Ishikawa (cell line): ENCODE results near the gene DNAJC6.

Experiments
- CEBPB ChIP-seq: IDR thresholded peaks from 2 replicates; pipeline ENCODE4 v1.6.1; 2012
- CREB1 ChIP-seq: IDR thresholded peaks from 2 replicates; pipeline ENCODE4 v1.6.1; 2012; ENCODE audit warnings: low read depth
- EGR1 ChIP-seq: IDR thresholded peaks from 2 replicates; pipeline ENCODE4 v1.6.1; 2012
- EP300 ChIP-seq: IDR thresholded peaks from 2 replicates; pipeline ENCODE4 v1.6.1; 2012; ENCODE audit warnings: borderline replicate concordance
- FOXM1 ChIP-seq: IDR thresholded peaks from 2 replicates; pipeline ENCODE4 v1.6.1; 2012; ENCODE audit warnings: low read depth, borderline replicate concordance
- MAX ChIP-seq: IDR thresholded peaks from 2 replicates; pipeline ENCODE4 v1.6.1; 2012
- NFIC ChIP-seq: IDR thresholded peaks from 2 replicates; pipeline ENCODE4 v1.6.1; 2012
- RAD21 ChIP-seq: IDR thresholded peaks from 2 replicates; pipeline ENCODE4 v1.6.1; 2012; ENCODE audit warnings: low read depth
- REST ChIP-seq: IDR thresholded peaks from 2 replicates; pipeline ENCODE4 v1.6.1; 2012; ENCODE audit warnings: low read depth, mild to moderate bottlenecking
- TAF1 ChIP-seq: IDR thresholded peaks from 2 replicates; pipeline ENCODE4 v1.6.1; 2012; ENCODE audit warnings: low read depth, mild to moderate bottlenecking
- TCF12 ChIP-seq: IDR thresholded peaks from 2 replicates; pipeline ENCODE4 v1.6.1; 2012; ENCODE audit warnings: low read depth
- TEAD4 ChIP-seq: IDR thresholded peaks from 2 replicates; pipeline ENCODE4 v1.6.1; 2012
- YY1 ChIP-seq: IDR thresholded peaks from 2 replicates; pipeline ENCODE4 v1.6.1; 2012; ENCODE audit warnings: low read depth
- TF ChIP-seq, protein P1 (sequence below): IDR thresholded peaks from 2 replicates; pipeline ENCODE4 v1.6.1; 2012

DNA sequence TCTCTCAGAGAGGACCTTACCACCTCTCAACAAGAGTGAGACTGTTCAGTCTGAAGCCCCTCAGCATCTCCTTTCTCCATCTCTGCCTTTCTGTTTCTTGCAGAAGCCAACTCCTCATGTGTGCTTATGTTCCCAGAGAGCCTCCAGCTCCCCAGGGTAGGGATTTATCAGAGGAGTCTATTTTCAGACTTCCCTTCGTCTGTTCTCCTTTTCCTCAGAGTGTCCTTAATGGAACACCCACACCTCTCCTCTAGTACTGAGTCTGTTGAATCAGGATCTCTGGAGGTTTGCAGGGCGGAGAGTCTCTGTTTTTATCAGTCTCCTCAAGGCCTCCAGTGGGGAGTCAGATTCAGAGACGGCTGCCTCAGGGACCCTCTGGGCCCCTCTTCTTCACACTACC lies 25.1 kb upstream of the DNAJC6 start:
- TF ChIP-seq YY1 (no peak), TAF1 (no peak), RAD21 (no peak), MAX (no peak), TCF12 (no peak), CREB1 (no peak), TEAD4 (no peak), EP300 (no peak), EGR1 (no peak), FOXM1 (no peak), NFIC (no peak), CEBPB (no peak), REST (no peak)
- TF ChIP-seq, protein P1, sequence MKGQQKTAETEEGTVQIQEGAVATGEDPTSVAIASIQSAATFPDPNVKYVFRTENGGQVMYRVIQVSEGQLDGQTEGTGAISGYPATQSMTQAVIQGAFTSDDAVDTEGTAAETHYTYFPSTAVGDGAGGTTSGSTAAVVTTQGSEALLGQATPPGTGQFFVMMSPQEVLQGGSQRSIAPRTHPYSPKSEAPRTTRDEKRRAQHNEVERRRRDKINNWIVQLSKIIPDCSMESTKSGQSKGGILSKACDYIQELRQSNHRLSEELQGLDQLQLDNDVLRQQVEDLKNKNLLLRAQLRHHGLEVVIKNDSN, result no peak
